Neural cell (in vitro differentiated cells): ENCODE measurements around the gene OGFOD2. TPM values are rescaled to one million over a fixed set of nuclear protein-coding genes. Genes with fewer than 3 reads are reported as not detected.

Experiments used
- H2AFZ ChIP-seq: fragments of 200-600, 300-800 bp; sonication (generic), shearing (Covaris generic); 2 replicates; pipeline ENCODE4 v1.6.0; 2014; ENCODE audit warnings: low read depth, mild to moderate bottlenecking, antibody characterized with exemption, low read length, moderate library complexity
- H3F3A ChIP-seq: fragments of 200-600 bp; shearing (Covaris generic); 2 replicates; pipeline ENCODE4 v1.6.1; 2016; ENCODE audit warnings: mild to moderate bottlenecking, moderate library complexity, mixed read lengths, antibody characterized with exemption, low read length; ENCODE audit not compliant: insufficient read depth, poor library complexity, severe bottlenecking
- H3K27ac ChIP-seq: fragments of 200-600, 300-800 bp; sonication (generic), shearing (Covaris generic); 2 replicates; pipeline ENCODE4 v1.5.1; 2014; ENCODE audit warnings: mild to moderate bottlenecking, low read length, moderate library complexity
- H3K27me3 ChIP-seq: fragments of 300-800, 200-600 bp; sonication (generic), shearing (Covaris generic); 2 replicates; pipeline ENCODE4 v1.6.0; 2014; ENCODE audit warnings: mild to moderate bottlenecking, low read depth, low read length, moderate library complexity; ENCODE audit not compliant: insufficient read depth
- H3K36me3 ChIP-seq: fragments of 300-800, 200-600 bp; sonication (generic), shearing (Covaris generic); 2 replicates; pipeline ENCODE4 v1.5.1; 2014; ENCODE audit warnings: mild to moderate bottlenecking, antibody characterized with exemption, low read length, moderate library complexity; ENCODE audit not compliant: insufficient read depth
- H3K4me2 ChIP-seq: fragments of 300-800, 200-600 bp; sonication (generic), shearing (Covaris generic); 2 replicates; pipeline ENCODE4 v1.6.0; 2014; ENCODE audit warnings: mild to moderate bottlenecking, low read length
- H3K4me3 ChIP-seq: fragments of 300-800, 200-600 bp; sonication (generic), shearing (Covaris generic); 2 replicates; pipeline ENCODE4 v1.5.1; 2014; ENCODE audit warnings: mild to moderate bottlenecking, low read length, moderate library complexity
- H3K79me2 ChIP-seq: fragments of 200-600 bp; shearing (Covaris generic); replicated peaks from 2 replicates; pipeline ENCODE4 v1.6.0; 2014; ENCODE audit warnings: mild to moderate bottlenecking, low read length, moderate library complexity; ENCODE audit not compliant: insufficient read depth
- H3K9ac ChIP-seq: fragments of 300-800, 200-600 bp; sonication (generic), shearing (Covaris generic); 2 replicates; pipeline ENCODE4 v1.6.1; 2016; ENCODE audit warnings: mild to moderate bottlenecking, low read length, mixed read lengths
- H3K9me2 ChIP-seq: fragments of 200-600 bp; shearing (Covaris generic); 2 replicates; pipeline ENCODE4 v1.6.1; 2016; ENCODE audit warnings: mild to moderate bottlenecking, low read length, mixed read lengths; ENCODE audit not compliant: insufficient read depth
- H3K9me3 ChIP-seq: fragments of 200-600, 300-800 bp; sonication (generic), shearing (Covaris generic); 2 replicates; pipeline ENCODE4 v1.6.1; 2016; ENCODE audit warnings: mild to moderate bottlenecking, mixed run types, low read length, moderate library complexity, mixed read lengths
- H4K20me1 ChIP-seq: fragments of 200-600 bp; shearing (Covaris generic); 2 replicates; pipeline ENCODE4 v1.6.1; 2016; ENCODE audit warnings: mild to moderate bottlenecking, mixed run types; ENCODE audit not compliant: insufficient read depth
- CTCF ChIP-seq: fragments of 450-650 bp; IDR thresholded peaks from 2 replicates; pipeline ENCODE4 v1.5.1; 2014; ENCODE audit warnings: antibody characterized with exemption, mild to moderate bottlenecking, moderate library complexity; ENCODE audit not compliant: poor library complexity, severe bottlenecking
- EP300 ChIP-seq: fragments of 450-650 bp; conservative IDR thresholded peaks from 2 replicates; pipeline ENCODE4 v1.6.1; 2014; ENCODE audit warnings: antibody characterized with exemption, mild to moderate bottlenecking, moderate library complexity; ENCODE audit not compliant: poor library complexity, severe bottlenecking
- EZH2 ChIP-seq: fragments of 200-600, 300-800 bp; shearing (Covaris generic), sonication (generic); IDR thresholded peaks from 2 replicates; pipeline ENCODE4 v1.6.1; 2014; ENCODE audit warnings: antibody characterized with exemption, low read length, borderline replicate concordance, mild to moderate bottlenecking; ENCODE audit not compliant: insufficient read depth, poor library complexity, severe bottlenecking
- MXI1 ChIP-seq: fragments of 450-650 bp; conservative IDR thresholded peaks from 2 replicates; pipeline ENCODE4 v1.6.1; 2014; ENCODE audit warnings: antibody characterized with exemption, mild to moderate bottlenecking; ENCODE audit not compliant: poor library complexity, severe bottlenecking
- POLR2AphosphoS5 ChIP-seq: IDR thresholded peaks from 2 replicates; pipeline ENCODE4 v1.6.1; 2012
- RAD21 ChIP-seq: fragments of 450-650 bp; conservative IDR thresholded peaks from 2 replicates; pipeline ENCODE4 v1.6.1; 2014; ENCODE audit warnings: antibody characterized with exemption, mild to moderate bottlenecking, moderate library complexity
- REST ChIP-seq: IDR thresholded peaks from 2 replicates; pipeline ENCODE4 v1.6.1; 2012; ENCODE audit warnings: borderline replicate concordance
- SMC3 ChIP-seq: fragments of 450-650 bp; conservative IDR thresholded peaks from 2 replicates; pipeline ENCODE4 v1.6.1; 2014; ENCODE audit warnings: antibody characterized with exemption, mild to moderate bottlenecking, moderate library complexity; ENCODE audit not compliant: poor library complexity
- TAF1 ChIP-seq: IDR thresholded peaks from 2 replicates; pipeline ENCODE4 v1.6.1; 2012; ENCODE audit warnings: low read depth
- polyA plus RNA-seq: library from polyadenylated mRNA; depleted of rRNA; stranded (reverse); fragments of >200 nt; gene quantifications from 2 replicates; pipeline ENCODE4 v1.2.3, GENCODE V29; 2014

Gene OGFOD2
- polyA plus RNA-seq, 1 donor from 2014 or later, result 27.8 TPM

- no peaks in the 10 kb centered on the region for H4K20me1 ChIP-seq
- no peak overlapping the region for H3K9ac ChIP-seq
- no peaks in the 10 kb centered on the region for H3K27me3 ChIP-seq
- H3F3A ChIP-seq, result no peaks in the 10 kb centered on the region
- H3K4me3 ChIP-seq, result no peak overlapping the region
- no peaks in the 10 kb centered on the region for H3K9me3 ChIP-seq
- no peaks in the 10 kb centered on the region for H3K9me2 ChIP-seq
- no peak overlapping the region for H3K4me2 ChIP-seq
- TF ChIP-seq CTCF (no peak), SMC3 (no peak), EP300 (no peak), TAF1 (no peak), MXI1 (no peak), EZH2 (no peak), RAD21 (no peak), REST (no peak), POLR2AphosphoS5 (no peak)
- no peak overlapping the region for H3K27ac ChIP-seq
- no peak overlapping the region for H2AFZ ChIP-seq
- no peaks in the 10 kb centered on the region for H3K79me2 ChIP-seq
- no peaks in the 10 kb centered on the region for H3K36me3 ChIP-seq
These were observed 42.7 kb downstream of the OGFOD2 start for GRCh38 chr12:123017753-123018152.

GRCh38 chr12:123019841-123020138, 44.7 kb downstream of the OGFOD2 start:
- no peak overlapping the region for H3K4me2 ChIP-seq
- H3K27ac ChIP-seq, result no peak overlapping the region
- no peaks in the 10 kb centered on the region for H3K36me3 ChIP-seq

More at GRCh38 chr12:123019841-123020138, 44.7 kb downstream of the OGFOD2 start:
- H3K9me3 ChIP-seq, result no peaks in the 10 kb centered on the region
- TF ChIP-seq SMC3 (no peak), RAD21 (no peak), MXI1 (no peak), POLR2AphosphoS5 (no peak), TAF1 (no peak), EP300 (no peak), CTCF (no peak), REST (no peak), EZH2 (no peak)
- no peaks in the 10 kb centered on the region for H3K27me3 ChIP-seq
- H3K9me2 ChIP-seq, result no peaks in the 10 kb centered on the region
- no peak overlapping the region for H3K4me3 ChIP-seq
- H3K9ac ChIP-seq, result no peak overlapping the region
- no peaks in the 10 kb centered on the region for H3K79me2 ChIP-seq
- H4K20me1 ChIP-seq, result no peaks in the 10 kb centered on the region
- no peaks in the 10 kb centered on the region for H3F3A ChIP-seq
- no peak overlapping the region for H2AFZ ChIP-seq
